GM19455 (cell line): ENCODE results near the gene PTPRD.

Experiments used
- ATAC-seq: cut with Tn5 transposase; IDR thresholded peaks from one replicate; pipeline ENCODE4 v1.9.1; 2021; ENCODE audit not compliant: unreplicated experiment

PTPRD gene

DNA sequence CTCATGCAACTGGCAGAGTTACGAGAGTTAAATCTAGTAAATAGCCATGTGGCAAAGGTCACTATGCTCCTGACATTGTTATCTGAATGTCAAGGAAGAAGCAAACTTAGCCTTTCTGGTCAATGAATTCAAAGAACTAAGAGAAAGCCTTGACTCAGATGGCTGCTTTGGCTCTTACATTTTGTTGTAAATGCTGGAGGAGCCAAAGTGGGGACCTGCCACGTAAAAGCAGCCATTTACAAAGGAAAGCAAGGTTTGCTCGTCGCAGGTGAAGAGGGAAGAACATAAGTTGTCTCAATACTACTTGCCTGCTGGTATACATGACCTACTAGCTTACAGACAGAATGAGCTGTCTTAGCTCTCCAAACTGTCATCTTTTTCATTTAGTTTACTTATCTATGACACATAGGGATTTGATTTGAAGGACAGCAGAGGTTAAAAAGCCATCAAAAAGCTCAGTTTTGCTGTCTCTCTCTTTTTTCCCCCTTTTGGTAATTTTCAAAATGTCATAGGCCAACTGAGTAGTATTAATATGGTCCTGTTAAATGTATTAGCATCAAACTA, 1760.4 kb downstream of the PTPRD start:
- no peak for ATAC-seq

DNA sequence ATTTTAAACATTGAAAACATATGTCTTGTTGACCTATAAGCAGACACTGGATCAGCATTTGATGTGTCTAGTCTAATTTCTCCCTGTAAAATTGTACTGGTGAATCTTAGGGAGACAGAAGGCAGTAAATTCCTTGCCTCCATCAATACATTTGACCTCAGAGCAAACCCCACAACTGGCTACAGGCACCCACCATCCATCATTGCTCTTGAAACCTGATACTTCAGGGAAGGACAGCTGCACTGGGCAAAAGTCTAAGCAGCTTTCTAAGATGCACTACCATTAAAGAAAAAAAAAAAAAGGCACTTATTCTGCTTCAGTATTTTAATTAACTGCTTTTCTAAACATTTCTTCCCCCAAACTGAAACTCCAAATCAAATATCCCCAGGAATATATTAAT, 1761.9 kb downstream of the PTPRD start:
- ATAC-seq: no peak

DNA sequence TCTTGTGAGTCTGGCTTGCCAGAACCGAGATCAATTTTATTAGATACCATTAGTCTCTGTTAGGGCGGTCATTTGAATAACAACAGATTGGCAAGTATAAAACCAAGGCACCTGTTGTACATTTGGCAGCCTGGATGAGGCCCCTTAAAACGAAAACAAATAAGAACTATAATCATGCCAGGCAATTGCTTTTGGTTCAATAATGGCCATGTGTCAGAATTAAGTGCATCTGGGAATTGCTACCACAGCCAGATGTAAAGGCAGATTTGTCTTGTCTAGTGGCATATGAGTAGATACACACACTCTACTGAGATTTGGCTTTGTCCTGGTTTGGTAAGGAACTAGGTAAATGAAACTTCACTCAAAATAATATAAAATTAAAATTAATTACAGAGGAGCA, 1767.0 kb downstream of the PTPRD start:
- no peak for ATAC-seq

DNA sequence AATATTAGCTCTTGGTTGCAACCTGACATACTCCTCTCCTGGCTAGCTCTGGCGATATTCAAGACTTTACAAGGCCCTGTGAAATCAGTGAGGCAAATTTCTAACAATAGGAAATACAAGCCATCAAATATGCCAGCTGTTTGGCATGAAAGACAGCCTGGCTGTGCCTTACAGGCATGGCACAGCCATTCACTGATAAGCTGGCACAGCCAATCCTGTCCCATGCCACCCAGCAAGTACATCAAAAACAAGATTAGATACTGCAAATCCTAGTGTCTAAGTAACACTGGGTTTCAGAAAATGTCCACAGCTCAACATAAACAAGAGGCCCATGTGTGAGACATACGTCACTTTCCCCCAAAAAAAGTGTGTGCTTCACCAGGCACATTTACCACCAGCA, 1767.4 kb downstream of the PTPRD start:
- ATAC-seq: no peak

DNA sequence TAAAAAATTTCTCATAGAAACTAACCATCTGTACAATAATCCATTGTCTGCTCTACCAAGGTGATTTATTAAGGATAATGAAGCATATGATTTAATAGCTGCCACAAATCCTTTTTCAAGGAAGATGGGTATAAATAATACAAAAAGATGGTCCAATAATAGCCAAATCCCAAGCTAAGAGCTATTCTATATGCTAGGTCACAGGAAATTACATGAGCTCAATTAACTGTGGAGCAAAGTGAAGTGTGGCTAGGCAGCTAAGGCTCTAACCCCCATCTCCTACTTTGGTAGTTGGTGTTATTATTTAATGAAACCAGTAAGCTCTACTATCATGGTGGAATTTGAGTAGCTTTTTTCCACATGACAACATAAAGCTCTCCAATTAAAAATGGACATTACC, 1768.3 kb downstream of the PTPRD start:
- no peak for ATAC-seq

DNA sequence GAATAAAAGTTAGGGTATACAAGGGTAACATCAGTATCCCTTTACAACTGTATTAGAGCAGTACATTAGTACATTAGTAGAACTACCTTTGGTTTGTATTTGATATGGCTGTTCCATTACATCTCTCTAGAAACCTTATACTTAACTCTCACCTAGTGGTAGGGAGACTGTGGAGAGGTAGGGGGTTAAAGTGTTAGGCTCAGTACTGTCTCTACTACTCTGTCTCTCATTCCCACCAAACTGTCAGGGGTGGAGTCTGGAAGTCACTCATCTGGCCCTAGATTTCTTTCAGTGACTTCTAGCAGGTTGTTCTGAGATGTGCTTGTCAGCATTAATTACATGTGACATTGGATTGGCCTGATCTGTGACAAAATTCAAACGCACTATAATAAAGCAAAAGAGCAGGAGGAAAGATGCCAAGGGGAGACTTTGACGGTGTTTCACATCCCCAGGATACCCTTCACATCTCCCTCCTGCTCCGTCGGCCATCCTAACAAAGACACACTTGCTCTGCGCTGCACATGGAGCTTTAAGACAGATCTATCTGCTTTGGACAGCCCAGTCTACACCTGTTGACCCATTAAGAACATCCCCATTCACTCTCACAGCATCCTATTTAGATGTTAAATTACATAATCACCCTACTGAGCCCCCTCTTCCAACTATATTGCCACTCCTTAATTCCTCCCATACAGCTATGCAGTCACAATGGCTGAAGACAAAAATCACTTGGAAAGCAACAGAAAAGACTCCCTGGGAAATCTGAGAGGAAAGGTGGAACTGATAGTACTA, 1770.2 kb downstream of the PTPRD start:
- no peak for ATAC-seq

DNA sequence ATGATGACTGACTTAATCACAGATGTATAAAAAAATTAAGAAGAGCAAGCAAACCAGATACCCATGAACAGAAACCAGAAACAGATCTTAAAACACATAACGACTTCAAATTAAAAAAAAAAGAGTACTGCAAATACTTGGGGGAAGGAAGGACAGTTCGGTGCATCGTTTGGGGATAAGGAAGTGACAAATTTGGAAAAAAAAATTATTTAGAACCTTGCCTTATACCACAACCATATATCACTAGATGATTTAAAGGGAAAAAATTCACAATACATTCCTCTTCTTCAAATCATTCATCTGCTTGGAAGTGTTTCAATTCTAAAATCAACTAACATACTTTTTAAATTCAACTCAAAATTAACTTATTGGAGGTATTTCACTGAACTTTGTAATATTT, 1774.7 kb downstream of the PTPRD start:
- no peak for ATAC-seq

DNA sequence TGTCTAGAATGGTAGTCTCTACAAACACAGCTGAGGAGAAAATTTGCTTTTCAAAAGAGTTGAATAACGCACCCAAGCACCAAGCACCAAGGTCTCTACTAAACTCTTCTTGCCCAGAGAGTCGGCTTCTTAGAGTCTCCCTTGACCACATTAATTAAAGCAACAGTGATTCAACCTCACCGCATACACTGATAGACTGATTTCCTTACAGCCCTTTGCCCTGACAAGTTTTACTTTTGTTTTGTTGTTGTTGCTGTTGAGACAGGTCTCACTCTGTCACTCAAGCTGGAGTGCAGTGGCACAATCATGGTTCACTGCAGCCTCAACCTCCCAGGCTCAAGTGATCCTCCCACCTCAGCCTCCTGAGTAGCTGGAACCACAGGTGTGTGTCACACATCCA, 1777.5 kb downstream of the PTPRD start:
- no peak for ATAC-seq

DNA sequence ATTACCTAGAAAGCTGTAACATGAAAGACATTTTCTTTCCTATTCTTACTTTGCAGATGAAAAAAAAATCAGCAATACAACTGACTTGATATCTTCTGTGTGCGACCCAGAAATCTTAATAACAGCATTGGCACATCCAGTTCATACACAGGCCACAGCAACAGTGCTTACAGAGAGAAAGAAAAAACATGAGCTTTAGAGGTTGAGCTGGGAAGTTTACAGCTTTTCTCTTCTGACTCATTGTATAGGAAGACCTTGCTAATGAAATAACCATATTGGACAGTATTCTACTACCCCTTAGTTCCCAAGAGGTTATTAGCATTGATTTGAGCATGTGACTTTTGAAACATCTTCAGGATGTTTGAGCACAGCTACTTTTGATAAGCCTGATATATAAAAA, 1779.8 kb downstream of the PTPRD start:
- no peak for ATAC-seq

DNA sequence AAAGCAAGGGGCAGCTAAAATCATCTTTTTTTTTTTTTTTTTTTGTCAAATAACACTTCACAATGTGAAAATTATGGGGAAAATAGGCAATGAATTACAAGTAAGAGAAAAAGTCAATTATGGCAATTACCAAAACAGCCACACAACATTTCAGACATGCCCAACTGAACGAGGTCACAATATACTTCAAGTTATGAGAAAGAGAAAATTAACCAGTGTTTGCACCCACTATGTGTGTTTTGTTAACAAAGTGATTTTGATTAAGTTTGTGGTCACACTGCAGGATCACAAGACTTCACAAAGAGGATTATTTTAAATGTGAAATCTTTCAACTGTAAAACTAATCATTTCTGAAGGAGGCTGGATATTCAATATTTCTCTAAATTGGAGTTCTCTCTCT, 1780.4 kb downstream of the PTPRD start:
- no peak for ATAC-seq

DNA sequence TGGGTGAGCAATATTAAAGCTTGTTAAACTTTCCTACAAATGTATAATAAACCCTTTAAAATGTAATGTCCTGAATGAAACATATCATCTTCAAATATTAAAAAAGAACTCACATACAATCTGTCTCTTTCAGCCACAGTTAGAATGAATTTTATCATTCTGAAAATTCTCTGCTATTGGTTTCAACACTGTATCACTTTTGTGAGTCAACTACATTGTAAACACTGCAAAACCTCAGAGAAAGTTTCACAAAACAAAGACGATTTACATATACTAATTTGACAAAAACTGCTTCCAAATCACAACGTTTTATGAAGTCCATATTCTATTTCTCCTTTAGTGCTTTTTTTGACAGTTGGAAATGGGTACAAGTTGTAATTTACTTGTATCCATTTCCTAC, 1781.2 kb downstream of the PTPRD start:
- no peak for ATAC-seq

DNA sequence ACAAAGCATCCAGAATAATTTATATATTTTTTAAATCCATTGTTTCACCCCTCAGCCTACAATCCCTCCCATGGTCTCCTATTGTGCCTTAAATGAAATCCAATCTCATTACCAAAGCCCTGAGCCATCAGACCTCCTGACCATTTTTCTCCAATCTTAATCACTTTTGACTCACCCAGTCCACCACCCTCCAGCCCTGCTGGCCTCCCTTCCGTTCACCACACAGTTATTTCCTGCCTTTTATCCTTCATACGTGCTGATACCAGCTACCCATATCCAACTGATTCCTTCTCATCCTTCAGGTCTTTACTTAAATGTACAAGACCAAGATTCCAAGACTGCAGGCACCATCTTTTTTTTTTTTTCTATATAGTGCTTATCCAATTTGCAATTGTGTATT, 1786.5 kb downstream of the PTPRD start:
- no peak for ATAC-seq

DNA sequence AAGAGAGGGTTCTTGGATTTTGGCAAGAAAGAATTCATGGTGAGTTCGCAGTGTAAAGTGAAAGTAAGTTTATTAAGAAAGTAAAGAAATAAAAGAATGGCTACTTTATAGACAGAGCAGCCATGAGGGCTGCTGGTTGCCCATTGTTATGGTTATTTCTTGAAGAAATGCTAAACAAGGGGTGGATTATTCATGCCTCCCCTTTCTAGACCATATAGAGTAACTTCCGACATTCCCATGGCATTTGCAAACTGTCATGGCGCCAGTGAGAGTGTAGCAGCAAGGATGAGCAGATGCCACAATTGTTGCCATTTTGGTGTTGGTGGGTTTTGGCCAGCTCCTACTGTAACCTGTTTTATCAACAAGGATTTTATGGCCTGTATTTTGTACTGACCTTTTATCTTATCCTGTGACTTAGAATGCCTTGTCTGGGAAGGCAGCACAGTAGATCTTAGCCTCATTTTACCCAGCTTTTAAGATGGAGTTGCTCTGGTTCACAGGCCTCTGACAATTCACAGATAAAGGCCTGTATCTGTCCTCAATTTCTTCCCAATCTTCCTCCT, 1787.1 kb downstream of the PTPRD start:
- no peak for ATAC-seq

DNA sequence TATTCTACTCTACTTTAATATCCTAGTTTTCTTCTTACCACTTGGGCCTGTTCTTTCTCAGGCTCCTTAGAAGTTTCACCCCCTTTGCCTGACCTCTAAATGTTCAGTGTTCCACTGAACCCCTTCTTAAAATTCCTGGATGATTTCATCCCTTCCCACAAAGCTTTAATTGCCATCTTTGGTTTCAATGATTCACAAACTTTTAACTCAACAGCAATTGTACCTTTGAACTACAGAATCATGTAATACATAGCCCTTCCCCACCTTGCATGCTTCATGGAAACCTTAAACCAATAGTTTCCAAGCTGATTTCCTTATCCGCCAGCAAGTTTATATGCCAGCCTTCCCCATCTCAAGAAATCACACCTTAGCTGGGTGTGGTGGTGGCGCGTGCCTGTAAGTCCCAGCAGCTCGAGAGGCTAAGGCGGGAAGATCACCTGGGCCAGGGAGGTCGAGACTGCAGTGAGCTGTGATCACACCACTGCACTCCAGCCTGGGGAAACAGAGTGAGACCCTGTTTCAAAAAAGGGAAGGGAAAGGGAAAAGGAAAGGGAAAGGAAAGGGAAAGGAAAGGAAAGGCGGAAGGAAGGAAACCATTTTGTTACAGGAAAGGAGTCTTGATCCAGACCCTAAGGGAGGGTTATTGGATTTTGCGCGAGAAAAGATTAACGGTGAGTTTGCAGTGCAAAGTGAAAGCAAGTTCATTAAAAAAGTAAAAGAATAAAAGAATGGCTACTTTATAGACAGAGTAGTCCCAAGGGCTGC, 1789.5 kb downstream of the PTPRD start:
- ATAC-seq: no peak

DNA sequence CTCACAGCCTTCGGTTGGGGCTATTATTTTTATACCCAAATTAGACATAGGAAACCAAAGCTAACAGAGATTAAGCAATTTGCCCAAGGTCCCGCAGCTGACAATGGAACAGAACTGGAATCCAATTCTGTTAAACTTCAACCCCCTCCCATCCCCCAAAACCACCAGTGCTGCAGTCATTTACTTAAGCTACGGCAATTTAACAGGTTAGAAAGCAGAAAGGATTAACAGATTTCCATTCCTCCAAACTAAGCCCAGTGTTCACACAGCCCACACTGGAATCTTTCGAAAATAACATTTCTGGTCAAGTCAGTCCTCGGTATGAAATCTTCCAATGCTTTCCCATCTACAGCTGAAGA, 1790.2 kb downstream of the PTPRD start:
- ATAC-seq: no peak

DNA sequence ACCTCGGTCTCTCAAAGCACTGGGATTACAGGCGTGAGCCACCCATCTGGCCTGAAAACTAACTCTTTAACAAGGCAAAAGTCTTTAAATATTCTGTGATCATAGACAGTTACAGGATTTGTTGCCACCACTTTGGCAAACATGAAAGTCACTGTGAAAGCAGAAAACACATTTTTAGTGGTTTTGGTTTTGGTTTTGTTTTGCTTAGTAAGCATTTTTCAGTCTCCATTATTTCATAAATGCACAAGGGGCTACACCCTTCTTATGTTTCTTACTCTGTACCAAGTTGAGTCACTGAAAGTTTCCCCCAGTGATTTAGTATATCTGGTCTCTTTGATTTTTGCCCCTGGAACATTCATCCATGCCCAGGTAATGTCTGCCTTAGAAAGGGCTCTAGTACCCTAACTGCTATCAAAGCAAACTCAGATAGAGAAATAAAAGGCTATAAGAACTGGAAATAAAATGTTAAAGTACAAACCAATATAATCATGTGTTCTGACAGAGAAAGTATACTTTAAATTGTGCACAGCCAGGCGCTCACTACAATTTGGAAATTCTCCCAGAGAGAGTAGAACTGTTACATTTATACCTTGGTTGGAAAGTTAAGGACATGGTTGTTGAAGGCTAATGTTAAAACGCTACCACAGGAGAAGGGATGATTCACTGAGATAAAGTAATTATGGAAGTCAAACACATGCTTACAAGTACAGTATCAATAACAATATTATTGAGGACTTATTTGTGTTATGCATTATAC, 1790.7 kb downstream of the PTPRD start:
- ATAC-seq: no peak

DNA sequence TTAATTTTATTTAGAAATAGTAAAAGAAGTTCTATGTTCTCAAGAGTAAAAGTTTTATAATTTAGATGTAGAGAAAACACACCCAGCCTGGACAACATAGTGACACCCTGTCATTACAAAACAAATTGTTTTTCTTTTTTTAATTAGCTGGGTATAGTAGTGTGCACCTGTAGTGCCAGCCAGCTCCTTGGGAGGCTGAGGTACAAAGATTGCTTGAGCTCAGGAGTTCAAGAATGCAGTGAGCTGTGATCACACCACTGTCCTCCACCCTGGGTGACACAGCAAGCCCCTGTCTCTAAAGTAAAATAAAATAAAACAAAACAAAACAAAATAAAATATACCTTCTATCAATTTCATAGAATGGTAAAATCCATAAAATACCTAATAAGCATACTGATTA, 1795.5 kb downstream of the PTPRD start:
- ATAC-seq: no peak

DNA sequence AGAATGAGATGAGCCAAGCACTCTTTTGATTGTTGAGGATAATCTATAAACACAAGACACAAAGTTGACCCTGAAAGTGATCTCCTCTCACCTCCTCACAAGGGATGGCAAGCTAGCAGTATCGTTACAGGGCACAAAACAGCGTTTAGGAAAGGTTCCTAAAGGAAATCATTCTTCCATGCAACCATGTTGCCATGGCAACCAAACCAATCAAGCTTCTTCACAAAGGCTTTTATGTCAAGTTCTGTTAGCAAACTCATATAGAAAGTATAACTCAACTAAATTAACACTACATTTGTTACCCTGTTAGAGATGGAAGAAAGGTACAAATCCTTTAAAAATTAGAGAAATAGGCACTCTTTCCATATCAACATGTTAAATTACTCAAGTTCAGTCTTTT, 1796.4 kb downstream of the PTPRD start:
- no peak for ATAC-seq

DNA sequence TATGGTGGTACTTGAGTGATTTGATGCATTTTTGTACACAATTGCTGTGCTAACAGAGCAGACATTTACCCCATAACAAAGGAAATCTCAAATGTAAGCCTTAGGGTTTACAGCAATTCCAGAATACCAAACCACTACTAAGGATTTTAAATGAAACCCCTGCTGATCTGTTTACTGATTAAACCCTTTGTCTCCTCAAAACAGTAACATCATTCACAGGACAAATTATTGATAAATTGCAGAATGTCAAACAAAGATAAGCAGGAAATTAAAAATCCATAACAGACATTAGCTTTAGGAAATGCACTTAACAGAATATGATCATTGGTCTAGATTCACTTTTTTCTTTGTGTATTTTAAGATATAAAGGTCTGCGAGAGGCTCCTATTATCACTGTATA, 1796.9 kb downstream of the PTPRD start:
- ATAC-seq: no peak

DNA sequence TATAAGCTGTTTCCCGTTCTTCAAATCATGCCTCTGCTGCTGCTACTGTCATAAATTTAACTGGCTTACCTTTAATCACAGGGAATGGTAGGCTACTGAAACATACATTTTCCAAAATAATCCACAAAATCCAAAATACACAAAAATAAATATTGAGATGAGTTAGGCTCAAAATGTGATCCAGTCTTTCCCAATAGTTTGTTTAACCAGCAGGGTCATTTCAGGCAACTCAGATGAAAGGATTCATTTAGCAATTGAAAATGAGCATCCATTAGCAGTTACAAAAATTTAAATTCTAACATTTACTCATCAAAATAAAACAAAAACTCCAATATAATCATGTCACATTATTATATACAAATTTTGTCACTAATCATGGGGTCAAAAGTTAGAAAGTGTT, 1797.6 kb downstream of the PTPRD start:
- no peak for ATAC-seq

DNA sequence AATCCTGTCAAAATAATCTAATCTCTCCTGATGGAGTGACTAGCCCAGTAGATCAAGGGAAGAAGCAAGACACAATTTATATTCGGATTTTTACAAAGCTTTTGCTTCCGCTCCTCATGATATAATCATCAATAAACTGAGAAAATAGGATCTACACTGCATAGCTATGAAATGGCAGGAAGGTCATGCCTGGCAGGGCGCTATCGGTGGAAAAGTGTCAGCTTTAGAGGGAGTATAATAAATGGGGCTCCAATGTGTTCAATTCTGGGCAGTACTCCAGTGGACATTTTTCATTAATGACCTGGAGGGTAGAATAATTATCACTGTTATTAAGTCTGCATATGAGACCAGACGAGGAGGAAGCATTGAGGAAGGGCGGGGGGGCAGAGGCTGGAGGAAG, 1799.9 kb downstream of the PTPRD start:
- ATAC-seq: no peak
